Measurements from ENCODE around the gene ALMS1.
"Not testable (repeated sequence)": the region's sequence is repeated elsewhere in the genome, so short reads cannot be mapped to it uniquely, and the experiment has no call there.

Gene ALMS1

GRCh38 chr2:73385504-73386341 is at the start of gene ALMS1:
Gene ALMS1, plus strand, starts transcription at chr2:73385836. Its CDS starts 33 bp downstream, at chr2:73385869.
- peak; percentile 73 to 84 (median 78) for DNase-seq (ENCODE audit: low read depth in 3 of 3)

GRCh38 chr2:73337828-73338227 is 47.8 kb upstream of the ALMS1 start:
- DNase-seq (ENCODE audit: low read depth in 3 of 3), result no peak

GRCh38 chr2:73339201-73339600 is 46.4 kb upstream of the ALMS1 start:
- DNase-seq (ENCODE audit: low read depth in 3 of 3), result no peak

- no peak for DNase-seq (ENCODE audit: low read depth in 3 of 3)
Observed at GRCh38 chr2:73341039-73341438, 44.6 kb upstream of the ALMS1 start.

- no peak for DNase-seq (ENCODE audit: low read depth in 3 of 3)
Observed at GRCh38 chr2:73343992-73344391, 41.6 kb upstream of the ALMS1 start.

- not testable (repeated sequence) for DNase-seq (ENCODE audit: low read depth in 3 of 3)
Observed at GRCh38 chr2:73344747-73345146, 40.9 kb upstream of the ALMS1 start.

GRCh38 chr2:73350035-73350691 is 35.5 kb upstream of the ALMS1 start:
- DNase-seq (ENCODE audit: low read depth in 3 of 3), result no peak

- no peak for DNase-seq (ENCODE audit: low read depth in 3 of 3)
Observed at GRCh38 chr2:73356097-73356496, 29.5 kb upstream of the ALMS1 start.

- no peak for DNase-seq (ENCODE audit: low read depth in 3 of 3)
Observed at GRCh38 chr2:73359915-73360697, 25.5 kb upstream of the ALMS1 start.

- DNase-seq (ENCODE audit: low read depth in 3 of 3), result no peak
Observed at GRCh38 chr2:73366060-73366459, 19.6 kb upstream of the ALMS1 start.

GRCh38 chr2:73368781-73369180 is 16.9 kb upstream of the ALMS1 start:
- DNase-seq (ENCODE audit: low read depth in 3 of 3), result no peak

- DNase-seq (ENCODE audit: low read depth in 3 of 3), result no peak
Observed at GRCh38 chr2:73370348-73370747, 15.3 kb upstream of the ALMS1 start.

GRCh38 chr2:73373344-73373743 is 12.3 kb upstream of the ALMS1 start:
- DNase-seq (ENCODE audit: low read depth in 3 of 3), result no peak

- no peak for DNase-seq (ENCODE audit: low read depth in 3 of 3)
Observed at GRCh38 chr2:73374269-73374668, 11.4 kb upstream of the ALMS1 start.

- DNase-seq (ENCODE audit: low read depth in 3 of 3), result no peak
Observed at GRCh38 chr2:73376681-73377080, 9.0 kb upstream of the ALMS1 start.

- DNase-seq (ENCODE audit: low read depth in 3 of 3), result no peak
Observed at GRCh38 chr2:73383036-73383435, 2.6 kb upstream of the ALMS1 start.

- DNase-seq (ENCODE audit: low read depth in 3 of 3), result no peak
Observed at GRCh38 chr2:73385123-73385503, 523 bp upstream of the ALMS1 start.

- no peak for DNase-seq (ENCODE audit: low read depth in 3 of 3)
Observed at GRCh38 chr2:73386342-73386868, 769 bp downstream of the ALMS1 start.

- no peak for DNase-seq (ENCODE audit: low read depth in 3 of 3)
Observed at GRCh38 chr2:73386894-73387636, 1.4 kb downstream of the ALMS1 start.

- DNase-seq (ENCODE audit: low read depth in 3 of 3), result no peak
Observed at GRCh38 chr2:73402386-73403103, 16.9 kb downstream of the ALMS1 start.

GRCh38 chr2:73403237-73403636 is 17.6 kb downstream of the ALMS1 start:
- DNase-seq (ENCODE audit: low read depth in 3 of 3), result no peak

Data from stimulated activated CD4-positive, alpha-beta T cell treated with anti-CD3 and anti-CD28 coated beads, TNF-alpha, amount 100 ng/mL, for 48 hours (primary cell).